ENCODE results near the gene LKAAEAR1.

Gene LKAAEAR1

DNA sequence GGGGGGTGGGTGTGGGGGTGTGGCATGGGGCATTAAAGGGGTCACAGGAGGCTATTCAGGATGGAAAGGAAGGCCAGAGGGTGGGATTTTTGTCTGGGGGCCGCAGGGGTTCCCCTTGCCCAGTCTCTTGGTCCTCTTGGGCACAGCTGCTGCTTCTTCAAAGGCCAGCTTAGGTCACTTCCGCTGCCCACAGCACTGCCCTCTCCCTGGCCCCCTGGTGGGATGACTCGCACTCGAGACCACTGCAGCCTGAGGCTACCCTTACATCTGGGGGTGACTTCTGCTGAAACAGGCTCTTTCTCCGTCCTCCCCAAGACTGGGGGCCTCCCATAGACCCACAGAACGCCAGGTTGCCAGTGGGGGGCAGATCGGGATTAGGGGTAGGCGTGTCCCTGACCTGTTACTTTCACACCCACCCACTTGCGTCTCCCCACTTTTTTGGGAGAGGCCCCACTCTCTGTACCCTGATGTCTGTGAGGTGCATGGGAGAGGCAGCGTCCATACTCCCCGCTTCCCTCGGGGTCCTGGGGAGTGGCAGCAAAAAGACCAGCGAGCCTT is 1.3 kb downstream of the LKAAEAR1 start:
- intact Hi-C loops (cut with DNase I), result no loop called here
- DNase-seq, result no peak

DNA sequence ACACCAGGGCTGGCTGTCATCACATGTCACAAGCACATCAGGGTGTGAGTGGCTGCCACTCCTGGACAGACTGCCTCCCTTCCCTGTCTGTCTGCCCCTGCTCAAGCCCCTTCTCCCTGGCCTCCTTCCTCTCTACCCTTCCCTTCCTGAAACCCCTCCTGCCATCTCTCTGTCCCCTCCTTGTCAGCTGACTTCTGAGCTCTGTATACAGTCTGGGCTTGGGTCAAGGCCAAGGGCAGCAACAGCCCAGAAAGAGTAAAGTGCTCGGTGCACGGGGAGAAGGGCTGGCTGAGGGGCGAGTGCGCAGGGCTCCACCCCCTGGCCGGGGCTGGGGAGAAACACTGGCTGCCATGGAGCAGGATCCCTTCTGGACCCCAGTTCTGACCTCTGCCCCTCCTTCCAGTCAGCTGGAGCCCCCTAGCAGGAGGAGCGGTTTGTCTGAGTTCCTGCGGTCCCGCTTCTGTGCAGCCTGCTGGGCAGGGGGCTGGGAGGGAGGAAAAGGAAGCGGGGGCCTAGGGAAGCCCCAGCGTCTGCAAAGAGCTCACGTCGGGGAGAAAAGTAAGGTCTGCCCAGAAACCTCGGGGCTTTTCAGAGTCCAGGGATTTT is 2.0 kb downstream of the LKAAEAR1 start:
- intact Hi-C loops (cut with DNase I), result no loop called here

DNA sequence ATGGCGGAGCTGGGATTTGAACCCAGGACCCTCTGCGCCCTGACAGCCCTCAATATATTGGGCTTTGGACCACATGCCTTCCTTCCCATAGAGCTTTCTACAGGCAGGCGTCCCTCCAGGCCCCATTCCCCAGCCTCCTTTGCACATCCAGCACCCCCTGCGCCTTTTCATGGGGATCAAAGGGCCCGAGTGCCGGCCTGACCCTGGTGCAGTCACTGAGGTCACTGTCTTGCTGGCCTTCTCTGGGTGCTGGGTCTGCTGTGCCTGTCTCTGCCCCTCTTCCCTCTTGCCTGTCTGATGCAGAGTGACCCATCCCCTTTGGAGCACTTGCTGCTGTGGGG is 2.6 kb downstream of the LKAAEAR1 start:
- intact Hi-C loops (cut with DNase I), result no loop called here
- DNase-seq, result no peak

More for the DNA sequence above, 2.0 kb downstream of the LKAAEAR1 start:
- DNase-seq, result no peak

DNA sequence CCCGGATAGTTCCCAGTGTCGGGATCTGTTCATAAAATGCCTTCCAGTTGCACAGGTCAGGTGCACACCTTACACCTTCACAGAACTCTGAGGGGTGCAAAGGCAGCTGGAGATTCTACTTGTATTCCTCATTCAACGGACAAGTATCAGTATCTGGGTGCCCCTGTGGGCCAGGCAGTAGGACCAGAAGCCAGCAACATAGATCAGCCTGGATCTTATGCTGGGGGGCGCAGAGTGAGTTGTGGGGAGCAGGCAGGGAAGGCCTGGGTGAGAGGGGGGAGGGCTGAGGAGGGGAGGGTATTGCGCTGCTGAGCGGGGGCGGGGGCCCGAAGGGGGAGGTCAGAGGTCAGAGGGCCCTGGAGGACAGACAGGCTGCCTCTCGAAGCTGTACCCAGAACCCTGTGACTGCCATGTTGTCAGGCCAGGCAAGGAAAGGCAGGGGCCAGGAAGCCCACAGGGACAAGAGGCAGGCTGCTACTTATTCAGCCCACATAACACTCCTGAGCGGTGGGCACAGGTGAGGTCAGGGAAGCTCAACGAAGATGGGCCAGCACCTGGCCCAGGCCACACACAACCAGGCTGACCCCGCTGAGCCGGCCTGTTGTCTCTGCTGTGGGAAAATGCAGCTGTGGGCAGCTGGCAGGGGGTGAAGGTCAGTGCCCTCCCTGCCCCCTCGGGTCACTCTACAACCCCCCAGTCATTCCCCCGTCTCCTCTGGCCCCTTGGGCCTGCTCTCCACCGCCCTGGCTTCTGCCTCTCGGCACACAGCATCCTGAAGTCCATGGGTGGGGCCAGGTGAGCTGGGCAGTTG is 3.2 kb downstream of the LKAAEAR1 start:
- no peak for DNase-seq
- intact Hi-C loops (cut with DNase I), result no loop called here

DNA sequence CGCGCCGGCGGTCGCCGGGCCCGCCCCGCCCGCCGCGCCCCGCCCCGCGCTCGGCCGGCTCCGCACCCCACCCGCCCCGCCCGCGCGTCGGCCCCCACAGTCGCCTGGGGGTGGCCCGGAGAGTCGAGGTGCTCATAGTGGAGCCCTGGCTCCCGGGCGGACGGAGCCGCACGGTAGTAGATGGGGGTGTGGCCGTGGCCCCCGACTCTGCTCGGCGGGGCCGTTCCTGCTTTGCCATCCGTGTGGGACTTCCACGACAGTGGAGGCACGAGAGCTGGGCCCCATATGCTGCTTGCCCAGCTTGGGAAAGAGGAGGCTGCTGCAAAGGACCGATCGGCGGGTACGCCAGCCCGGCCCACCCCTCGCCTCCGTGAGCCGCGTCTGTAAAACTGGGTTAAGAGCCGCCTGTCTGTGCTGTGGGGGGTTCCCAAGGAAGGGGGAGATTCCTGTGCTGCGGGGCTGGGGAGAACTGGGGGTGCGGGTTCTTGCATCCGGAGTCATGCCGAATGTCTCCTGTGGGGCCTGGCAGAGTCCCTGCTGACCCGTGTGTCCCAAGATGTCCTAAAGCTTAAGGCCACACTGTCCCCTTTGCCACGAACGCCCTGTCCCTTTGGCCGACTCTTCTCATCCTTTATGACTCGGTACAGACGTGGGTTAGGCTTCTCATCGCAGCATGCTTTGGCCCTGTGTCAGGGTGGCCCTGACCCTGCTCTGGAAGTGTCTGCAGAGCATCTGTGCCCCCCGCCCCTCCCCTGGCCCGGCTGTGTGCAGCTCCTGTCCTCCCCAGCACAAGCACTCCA is 4.0 kb downstream of the LKAAEAR1 start, which contains the start of gene OPRL1:
TSS of gene OPRL1 (plus strand) at position 70 of the 800 bp plus-strand sequence. CDS start 12,639 bp downstream, outside the sequence.
- intact Hi-C loops (cut with DNase I), result no loop called here
- no peak for DNase-seq

DNA sequence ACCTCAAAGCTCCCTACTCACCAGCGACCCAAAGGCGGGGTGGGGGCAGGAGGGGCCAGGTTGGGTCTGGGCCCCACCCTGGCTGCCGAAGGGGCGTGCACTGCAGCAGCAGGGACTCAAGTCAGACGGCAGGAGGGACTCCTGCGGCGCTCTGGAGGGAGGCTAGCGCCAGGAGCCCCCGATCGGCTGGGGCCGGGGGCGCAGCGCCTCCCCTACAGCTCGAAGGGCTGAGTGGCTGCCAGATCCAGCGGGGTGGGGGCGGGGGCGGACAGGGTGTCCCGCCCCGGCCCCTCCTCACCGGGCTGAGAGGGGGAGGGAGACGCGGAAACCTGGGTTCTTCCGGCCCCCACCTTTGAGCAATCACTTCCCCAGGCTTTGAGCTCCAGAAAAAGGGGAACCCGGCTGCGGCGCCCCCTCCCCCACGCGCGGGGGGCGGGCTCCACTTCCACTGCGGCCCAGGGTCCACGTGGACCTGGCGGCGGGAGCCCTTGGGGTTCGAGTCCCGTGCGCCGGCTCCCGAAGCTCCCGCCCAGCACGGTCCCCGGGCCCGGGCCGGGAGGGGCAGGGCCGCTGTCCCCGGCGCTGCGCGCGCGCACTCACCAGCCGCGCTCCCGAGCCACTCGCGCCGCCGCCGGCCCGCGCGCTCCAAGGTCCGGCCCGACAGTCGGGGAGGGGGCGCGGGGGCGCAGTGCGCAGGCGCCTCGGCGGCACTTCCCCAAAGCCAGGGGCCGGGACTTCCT is 4.8 kb downstream of the LKAAEAR1 start, which contains the start of gene RGS19:
TSS of gene RGS19 (minus strand) at position 246 of the 740 bp plus-strand sequence. CDS start 2,632 bp downstream, outside the sequence.
- intact Hi-C loops (cut with DNase I), result no loop called here
- DNase-seq, result peak in 36 of 42 donors; percentile 27 to 79 (median 65)

DNA sequence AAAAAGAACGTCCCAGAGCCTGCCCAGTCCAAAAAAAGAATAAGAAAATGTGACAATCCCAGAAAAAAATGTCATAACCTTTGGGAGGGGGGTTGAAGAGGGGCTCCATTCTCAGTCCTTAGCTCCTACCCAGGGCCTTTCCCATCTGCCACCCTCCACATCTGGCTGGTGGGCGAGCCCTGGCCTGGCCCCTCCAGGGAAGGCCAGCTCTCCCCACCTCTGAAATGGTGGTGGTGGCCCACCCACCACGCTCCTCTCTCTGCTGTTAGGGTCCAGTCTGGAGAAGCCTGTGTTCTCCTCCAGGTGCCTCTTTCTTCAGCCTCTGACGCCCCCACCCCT is 5.3 kb downstream of the LKAAEAR1 start:
- DNase-seq, result no peak
- intact Hi-C loops (cut with DNase I), result no loop called here

DNA sequence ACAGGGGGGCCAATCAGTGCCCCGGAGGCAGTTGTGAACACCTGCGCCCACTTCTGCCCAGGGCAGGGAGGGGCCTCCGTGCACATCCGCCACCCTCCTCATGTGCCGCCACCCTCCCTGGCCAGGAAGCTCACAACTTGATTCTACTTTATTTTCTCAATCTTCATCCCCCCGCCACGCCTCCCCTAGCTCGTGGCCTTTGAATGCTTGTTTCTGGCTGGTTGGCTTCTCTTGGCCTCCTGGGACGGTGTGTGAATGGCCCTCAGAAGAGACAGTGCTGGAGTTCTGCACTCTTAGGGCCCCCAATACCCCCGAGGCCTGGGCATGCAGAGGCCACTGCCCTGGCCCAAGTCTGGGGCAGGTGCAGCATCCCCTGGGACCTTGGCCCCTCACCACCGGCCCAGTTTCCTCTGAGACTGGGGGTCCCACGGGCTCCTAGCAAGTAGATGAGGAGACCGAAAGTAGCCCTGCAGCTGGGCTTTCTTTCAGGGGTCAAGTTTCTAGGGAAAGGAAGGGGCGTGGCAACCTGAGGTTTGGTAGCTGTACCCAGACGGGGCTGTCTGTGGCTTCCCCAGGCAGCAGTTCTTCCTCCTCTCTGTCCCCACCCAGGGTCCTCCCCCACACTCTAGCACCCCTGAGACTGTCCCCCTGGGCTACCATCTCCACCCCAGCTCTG is 6.2 kb downstream of the LKAAEAR1 start:
- intact Hi-C loops (cut with DNase I), result no loop called here
- peak in 2 of 42 donors; percentile 39 to 53 for DNase-seq

DNA sequence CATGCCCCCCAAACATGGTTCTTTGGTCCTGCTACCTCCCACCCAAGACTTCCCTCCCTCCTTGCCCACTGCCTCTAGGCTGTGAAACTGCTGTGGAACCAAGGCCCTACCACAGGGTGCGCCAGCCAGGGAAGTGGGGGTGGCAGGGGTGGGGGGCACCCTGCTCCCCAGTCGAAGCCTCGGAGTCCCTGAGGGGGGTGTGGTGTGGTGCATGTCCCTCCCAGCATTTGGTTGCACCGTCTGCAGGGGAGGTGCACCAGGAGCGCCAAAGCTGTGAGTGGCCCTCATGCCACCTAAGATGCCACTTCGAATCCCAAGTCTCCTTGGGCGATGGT is 6.7 kb downstream of the LKAAEAR1 start:
- intact Hi-C loops (cut with DNase I), result no loop called here

DNA sequence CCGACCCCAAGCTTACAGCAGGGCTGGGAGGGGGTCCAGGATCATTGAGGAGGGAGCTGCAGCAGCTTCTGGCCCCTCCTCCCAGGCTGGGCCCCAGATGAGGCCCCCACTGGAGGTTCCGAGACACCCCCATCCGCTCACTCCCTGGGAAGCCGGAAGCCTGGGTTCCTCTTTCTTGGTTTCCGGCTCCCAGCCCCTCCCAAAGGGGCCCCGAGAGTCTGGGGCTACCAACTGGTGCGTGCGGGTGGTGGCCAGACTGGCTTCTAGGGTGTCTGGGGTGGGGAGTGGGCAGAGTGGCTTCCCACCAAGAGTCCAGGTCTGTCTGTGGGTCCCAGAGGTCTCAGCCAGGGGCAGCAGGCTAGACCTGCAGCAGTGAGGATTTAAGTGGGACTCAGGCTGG is 7.1 kb downstream of the LKAAEAR1 start:
- peak in 11 of 42 donors; percentile 22 to 61 (median 53) for DNase-seq

More for the DNA sequence above, 6.7 kb downstream of the LKAAEAR1 start:
- no peak for DNase-seq

DNA sequence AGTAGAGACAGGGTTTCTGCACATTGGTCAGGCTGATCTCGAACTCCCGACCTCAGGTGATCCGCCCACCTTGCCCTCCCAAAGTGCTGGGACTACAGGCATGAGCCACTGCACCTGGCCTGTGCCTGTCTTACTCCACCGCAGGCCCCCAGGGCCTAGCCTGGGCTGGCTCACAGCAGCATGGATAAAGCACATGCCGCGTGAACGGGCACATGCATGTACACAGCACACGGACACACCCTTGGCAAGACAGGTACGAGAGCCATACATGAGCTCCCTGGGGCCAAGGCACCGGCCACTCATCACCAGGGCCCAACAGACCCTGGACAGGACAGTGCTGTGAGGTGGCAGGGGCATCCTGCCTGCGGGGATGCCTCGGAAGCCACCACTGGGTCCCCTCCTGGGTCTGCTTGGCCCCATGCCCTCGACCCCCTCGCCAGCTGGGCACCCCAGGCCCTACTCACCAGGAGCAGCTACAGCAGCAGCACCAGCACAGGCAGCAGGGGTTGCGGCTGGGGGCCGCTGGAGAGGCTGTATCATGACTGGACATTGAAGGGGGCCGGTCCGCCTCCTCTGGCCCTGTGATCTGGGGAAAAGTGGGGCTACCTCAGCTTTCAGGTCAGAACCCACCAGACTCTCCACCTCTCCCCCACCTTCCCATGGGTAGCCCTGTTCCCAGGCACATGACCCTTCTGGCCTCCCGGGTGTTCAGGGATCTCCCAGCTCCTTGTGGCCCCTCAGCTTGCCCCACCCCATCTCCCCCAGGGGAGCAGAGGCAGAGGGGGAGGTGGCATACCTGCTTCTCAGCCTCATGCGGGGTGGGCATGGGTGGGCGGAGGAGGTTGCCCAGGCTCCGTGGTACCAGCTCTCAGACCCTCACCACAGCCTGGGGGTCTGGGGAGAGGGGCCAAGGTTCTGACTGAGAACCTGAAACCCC is 7.9 kb downstream of the LKAAEAR1 start:
- intact Hi-C loops (cut with DNase I), result no loop called here
- DNase-seq, result no peak

More for the DNA sequence above, 7.1 kb downstream of the LKAAEAR1 start:
- intact Hi-C loops (cut with DNase I), result no loop called here

DNA sequence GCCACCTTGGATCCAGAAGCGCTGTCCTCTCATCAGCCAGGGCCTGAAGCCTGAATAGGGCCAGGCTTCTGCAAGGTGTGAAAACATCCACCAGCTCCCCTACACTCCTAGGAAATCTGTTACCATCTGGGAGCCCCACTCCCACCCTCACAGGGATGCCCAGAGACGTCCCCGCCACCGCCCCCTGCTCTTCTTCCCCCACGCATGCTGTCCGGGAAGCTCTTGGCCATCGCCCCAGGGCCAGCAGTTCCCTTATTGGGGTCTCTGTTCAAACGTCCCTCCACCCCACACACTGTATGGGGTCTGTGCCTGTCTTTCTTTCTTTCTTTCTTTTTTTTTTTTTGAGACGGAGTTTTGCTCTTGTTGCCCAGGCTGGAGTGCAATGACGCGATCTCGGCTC is 8.6 kb downstream of the LKAAEAR1 start:
- intact Hi-C loops (cut with DNase I), result no loop called here
- DNase-seq, result no peak

DNA sequence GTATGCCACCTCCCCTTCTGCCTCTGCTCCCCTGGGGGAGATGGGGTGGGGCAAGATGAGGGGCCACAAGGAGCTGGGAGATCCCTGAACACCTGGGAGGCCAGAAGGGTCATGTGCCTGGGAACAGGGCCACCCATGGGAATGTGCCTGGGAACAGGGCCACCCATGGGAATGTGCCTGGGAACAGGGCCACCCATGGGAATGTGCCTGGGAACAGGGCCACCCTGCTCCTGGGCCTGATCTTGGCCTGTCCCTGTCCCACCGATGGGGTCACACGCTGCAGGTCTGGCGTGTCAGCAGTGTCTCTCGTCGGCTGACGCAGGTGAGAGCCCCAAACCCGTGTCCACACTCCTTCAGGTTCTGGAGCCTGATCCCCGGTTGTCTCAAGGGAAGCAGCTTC is 9.2 kb downstream of the LKAAEAR1 start:
- DNase-seq, result no peak
- intact Hi-C loops (cut with DNase I), result no loop called here

DNA sequence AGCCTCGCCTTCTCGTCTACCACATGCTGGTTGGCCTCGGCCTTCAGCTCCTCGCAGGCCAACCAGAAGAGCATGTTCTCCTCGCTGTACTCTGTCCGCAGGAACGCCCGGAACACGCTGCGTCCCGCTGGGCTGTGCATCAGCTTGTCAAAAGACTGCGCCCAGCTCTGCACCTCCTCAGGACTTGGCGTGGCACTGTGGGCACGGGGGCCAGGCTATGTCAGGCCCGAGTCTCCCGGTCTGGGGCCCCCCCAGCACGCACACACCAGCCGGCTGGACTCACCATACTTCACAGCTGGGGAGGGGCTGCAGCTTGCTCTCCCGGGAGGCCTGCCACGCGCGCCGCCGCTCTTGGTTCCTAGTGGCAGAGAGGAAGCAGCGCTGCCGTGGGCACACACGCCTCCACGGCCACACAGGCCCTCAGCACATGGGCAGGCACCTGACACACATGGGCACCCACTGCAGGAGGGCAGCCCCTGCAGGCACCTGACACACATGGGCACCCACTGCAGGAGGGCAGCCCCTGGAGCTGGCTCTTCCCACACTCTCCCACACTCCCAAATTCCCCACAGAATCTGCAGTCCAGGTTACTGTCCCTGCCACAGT is 9.9 kb downstream of the LKAAEAR1 start:
- intact Hi-C loops (cut with DNase I), result no loop called here
- DNase-seq, result no peak

DNA sequence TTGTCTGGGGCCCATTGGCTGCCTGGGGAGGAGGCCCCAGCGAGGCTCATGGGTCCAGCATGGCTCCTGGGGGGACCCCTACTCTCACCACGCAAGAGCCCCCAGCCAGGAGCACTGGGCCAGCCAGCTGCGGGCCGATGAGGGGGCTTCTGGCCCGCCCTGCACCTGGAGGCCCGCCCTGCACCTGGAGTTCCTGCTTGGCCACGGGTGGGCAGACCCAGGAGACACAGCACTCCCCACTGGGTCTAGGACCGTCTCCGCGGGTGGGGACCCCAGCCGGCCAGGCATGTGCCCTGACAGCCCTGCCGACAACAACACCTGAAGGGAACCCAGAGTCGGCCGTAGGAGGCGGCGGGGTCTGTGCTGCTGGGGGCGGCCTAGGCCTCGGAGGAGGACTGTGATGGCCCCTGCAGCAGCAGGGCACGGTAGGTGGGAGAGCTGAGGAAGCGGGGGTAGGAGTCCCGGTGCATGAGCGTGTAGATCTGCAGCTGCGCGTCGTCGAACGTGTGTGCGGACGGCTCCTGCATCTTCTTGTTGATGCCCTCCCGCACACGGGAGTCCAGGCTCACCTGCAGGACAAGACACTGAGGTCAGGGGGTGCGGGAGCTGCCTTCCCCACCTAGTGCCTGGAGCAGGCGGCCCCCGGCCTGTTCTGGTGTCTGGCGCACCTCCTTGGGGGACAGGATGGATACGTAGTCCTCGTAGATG is 10.6 kb downstream of the LKAAEAR1 start:
- intact Hi-C loops (cut with DNase I), result no loop called here

DNA sequence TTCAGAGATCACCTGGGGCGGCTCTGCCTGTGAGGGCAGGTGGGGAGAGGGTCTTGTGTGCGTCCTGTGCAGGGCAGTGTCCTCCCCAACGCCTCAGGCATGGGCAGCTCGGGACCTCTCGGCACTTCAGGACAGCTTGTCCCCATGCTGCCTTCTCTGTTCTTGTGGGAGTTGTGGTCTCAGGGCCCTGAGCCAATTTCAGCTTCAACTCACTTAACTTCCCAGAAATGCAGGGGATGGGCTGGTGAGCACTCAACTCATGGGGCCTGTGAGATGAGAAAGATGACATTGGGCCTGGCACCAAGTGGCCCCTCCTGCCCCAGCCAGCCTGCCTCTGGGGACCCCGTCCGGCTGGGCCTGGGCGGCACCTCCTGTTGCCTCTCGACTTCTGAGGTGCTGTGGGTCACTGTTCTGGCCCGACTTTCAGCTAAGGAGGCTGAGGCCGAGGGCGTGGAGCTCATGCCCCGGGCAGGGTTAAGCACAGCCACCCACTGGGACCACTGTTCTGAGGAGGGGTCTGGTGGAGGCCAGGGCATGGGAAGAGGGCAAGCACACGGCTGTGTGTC is 11.6 kb downstream of the LKAAEAR1 start:
- no peak for DNase-seq
- intact Hi-C loops (cut with DNase I), result no loop called here

More for the DNA sequence above, 10.6 kb downstream of the LKAAEAR1 start:
- DNase-seq, result no peak
